Retinal pigment epithelial cell (primary cell): ENCODE measurements around the gene PPP2R5D.

Experiments
- DNase-seq: peaks from one replicate; pipeline ENCODE4 v3.0.0-alpha.2; 2010; ENCODE audit warnings: low read depth
- H3K4me3 ChIP-seq: 2 replicates; pipeline ENCODE4 v1.5.1; 2011; ENCODE audit warnings: mild to moderate bottlenecking, low read length, control low read depth, moderate library complexity
- TF ChIP-seq, protein P1 (sequence below): conservative IDR thresholded peaks from 2 replicates; pipeline ENCODE4 v1.5.1; 2011; ENCODE audit warnings: low read depth, low read length, control low read depth, inconsistent platforms

The PPP2R5D gene

GRCh38 chr6:42963855-42964605 lies 20.3 kb upstream of the PPP2R5D start:
- no peak for DNase-seq
- H3K4me3 ChIP-seq, result no peak overlapping the region
- TF ChIP-seq, protein P1, sequence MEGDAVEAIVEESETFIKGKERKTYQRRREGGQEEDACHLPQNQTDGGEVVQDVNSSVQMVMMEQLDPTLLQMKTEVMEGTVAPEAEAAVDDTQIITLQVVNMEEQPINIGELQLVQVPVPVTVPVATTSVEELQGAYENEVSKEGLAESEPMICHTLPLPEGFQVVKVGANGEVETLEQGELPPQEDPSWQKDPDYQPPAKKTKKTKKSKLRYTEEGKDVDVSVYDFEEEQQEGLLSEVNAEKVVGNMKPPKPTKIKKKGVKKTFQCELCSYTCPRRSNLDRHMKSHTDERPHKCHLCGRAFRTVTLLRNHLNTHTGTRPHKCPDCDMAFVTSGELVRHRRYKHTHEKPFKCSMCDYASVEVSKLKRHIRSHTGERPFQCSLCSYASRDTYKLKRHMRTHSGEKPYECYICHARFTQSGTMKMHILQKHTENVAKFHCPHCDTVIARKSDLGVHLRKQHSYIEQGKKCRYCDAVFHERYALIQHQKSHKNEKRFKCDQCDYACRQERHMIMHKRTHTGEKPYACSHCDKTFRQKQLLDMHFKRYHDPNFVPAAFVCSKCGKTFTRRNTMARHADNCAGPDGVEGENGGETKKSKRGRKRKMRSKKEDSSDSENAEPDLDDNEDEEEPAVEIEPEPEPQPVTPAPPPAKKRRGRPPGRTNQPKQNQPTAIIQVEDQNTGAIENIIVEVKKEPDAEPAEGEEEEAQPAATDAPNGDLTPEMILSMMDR, result peak; percentile 34

DNA sequence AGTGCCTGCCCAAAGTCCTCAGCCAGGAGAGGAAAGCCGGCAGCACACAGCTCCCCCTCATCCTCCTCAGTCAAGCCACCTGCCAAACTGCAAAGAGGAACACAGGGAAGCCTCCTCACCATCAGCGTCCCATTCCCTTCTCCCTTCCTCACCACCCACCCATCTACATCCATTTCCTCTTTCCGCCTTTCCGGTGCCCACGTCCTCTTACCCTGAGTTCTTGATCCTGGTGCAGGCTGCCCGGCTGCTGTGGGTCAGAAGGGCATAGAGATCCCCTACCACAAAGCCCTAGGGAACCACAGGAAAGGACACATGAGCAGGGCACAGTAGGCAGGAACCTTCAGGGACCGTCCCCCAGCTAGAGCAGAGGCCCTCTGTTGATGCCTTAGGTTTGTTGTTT lies 17.8 kb upstream of the PPP2R5D start:
- TF ChIP-seq, protein P1, result no peak
- H3K4me3 ChIP-seq, result no peak overlapping the region
- DNase-seq, result no peak

GRCh38 chr6:42967228-42967627 lies 17.1 kb upstream of the PPP2R5D start:
- TF ChIP-seq, protein P1, result no peak

GRCh38 chr6:42968126-42968701 lies 16.2 kb upstream of the PPP2R5D start:
- TF ChIP-seq, protein P1, result no peak
- DNase-seq, result no peak
- no peak overlapping the region for H3K4me3 ChIP-seq

More at GRCh38 chr6:42967228-42967627, 17.1 kb upstream of the PPP2R5D start:
- DNase-seq, result no peak
- H3K4me3 ChIP-seq, result no peak overlapping the region

- TF ChIP-seq, protein P1, result no peak
- H3K4me3 ChIP-seq, result no peak overlapping the region
- no peak for DNase-seq
These were observed 15.6 kb upstream of the PPP2R5D start for GRCh38 chr6:42968783-42969182.

DNA sequence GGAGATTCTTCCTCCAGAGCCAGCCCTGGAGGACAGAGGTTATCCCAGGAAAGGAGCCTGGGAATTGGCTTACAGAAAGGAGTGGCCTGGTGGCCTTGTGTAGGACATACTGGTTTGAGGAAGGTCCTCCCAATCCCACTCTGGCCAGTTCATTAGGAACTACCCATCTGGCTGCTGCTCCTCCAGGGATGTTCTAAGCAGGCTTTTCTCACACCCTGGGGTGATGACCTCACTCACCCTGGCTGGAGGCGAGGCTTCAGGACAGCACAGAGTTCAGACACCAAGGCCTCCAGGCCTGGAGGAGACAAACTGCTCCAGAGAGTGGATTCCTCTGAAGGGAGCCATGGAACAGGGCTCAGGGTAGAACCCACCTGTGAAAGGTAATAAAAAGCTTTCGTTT lies 14.9 kb upstream of the PPP2R5D start:
- no peak overlapping the region for H3K4me3 ChIP-seq
- TF ChIP-seq, protein P1, result no peak
- no peak for DNase-seq

- TF ChIP-seq, protein P1, result no peak
- H3K4me3 ChIP-seq, result no peak overlapping the region
- no peak for DNase-seq
These were observed 14.4 kb upstream of the PPP2R5D start for GRCh38 chr6:42969934-42970333.
